ENCODE measurements around the gene ASIC4. TPM values are rescaled to one million over a fixed set of nuclear protein-coding genes. Genes with fewer than 3 reads are reported as not detected.
A peak's percentile ranks its signal among the peaks of the same experiment; 100 is the strongest.

The ASIC4 gene
- total RNA-seq, 4 donors from 2014 or later = not detected

DNA sequence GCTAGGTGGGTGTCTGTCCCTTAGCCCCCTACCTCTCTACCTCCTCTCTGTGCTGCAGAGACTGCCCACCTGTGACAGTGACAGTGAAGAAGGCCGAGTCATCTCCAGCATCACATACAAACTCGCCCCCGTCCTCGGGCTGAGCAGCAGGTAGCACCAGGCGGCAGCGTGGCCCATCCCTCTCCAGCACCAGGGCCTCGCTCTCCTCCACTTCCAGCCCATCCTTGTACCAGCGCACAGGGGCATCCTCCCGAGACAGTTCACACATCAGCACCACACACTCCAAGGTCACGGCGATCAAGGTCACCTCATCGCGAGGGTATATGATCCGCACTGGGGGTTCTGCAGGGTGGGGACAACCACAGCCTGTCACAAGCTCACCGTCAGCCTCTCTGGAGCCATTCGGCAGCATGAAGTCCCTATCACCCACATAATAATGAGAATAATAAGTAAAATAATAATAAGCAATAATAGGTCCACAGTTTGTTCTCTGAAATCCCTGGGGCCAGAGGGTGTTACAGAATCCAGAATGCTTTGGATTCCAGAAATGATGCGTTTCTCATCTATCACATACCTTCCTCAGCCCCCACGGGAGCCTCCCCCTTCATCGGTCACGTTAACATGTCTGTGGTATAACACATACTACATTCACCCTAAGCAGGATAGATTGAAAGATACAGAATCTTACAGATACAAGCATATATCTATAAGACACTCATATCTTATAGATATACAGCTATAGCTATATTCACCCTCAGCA, 45.1 kb downstream of the ASIC4 start:
- in situ Hi-C loops (cut with MboI; ENCODE audit: low pct_ligation_motif_present in 1 of 4, low pct_unique_long_range_greater_than_20kb in 1 of 4, low sequenced_read_pairs in 3 of 4) (no loop called here), intact Hi-C loops (cut with DNase I; ENCODE audit: low total_unique reads) (no loop called here)
- Histone ChIP-seq H3K27me3 (no peaks in the 10 kb centered on the region), H3K9me3 (no peaks in the 10 kb centered on the region), H3K36me3 (no peaks in the 10 kb centered on the region), H3K4me1 (peaks cover 0 to 5% (median 2%) of the 10 kb centered on the region in 4 donors), H3K4me3 (no peak overlapping the region), H3K27ac (no peak overlapping the region)
- no peak for DNase-seq
- TF ChIP-seq, protein P1, sequence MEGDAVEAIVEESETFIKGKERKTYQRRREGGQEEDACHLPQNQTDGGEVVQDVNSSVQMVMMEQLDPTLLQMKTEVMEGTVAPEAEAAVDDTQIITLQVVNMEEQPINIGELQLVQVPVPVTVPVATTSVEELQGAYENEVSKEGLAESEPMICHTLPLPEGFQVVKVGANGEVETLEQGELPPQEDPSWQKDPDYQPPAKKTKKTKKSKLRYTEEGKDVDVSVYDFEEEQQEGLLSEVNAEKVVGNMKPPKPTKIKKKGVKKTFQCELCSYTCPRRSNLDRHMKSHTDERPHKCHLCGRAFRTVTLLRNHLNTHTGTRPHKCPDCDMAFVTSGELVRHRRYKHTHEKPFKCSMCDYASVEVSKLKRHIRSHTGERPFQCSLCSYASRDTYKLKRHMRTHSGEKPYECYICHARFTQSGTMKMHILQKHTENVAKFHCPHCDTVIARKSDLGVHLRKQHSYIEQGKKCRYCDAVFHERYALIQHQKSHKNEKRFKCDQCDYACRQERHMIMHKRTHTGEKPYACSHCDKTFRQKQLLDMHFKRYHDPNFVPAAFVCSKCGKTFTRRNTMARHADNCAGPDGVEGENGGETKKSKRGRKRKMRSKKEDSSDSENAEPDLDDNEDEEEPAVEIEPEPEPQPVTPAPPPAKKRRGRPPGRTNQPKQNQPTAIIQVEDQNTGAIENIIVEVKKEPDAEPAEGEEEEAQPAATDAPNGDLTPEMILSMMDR (IDR thresholded peaks at IDR 0.05) = no peak
- TF ChIP-seq EP300 (IDR thresholded peaks at IDR 0.05; ENCODE audit: low read depth) (no peak), POLR2A (IDR thresholded peaks at IDR 0.05) (no peak), POLR2AphosphoS5 (IDR thresholded peaks at IDR 0.05) (no peak)
- WGBS, 2 donors (ENCODE audit: low coverage in 1 of 2) = 84 to 95% methylated on average over 7 to 20 of the region's 20 CpGs

DNA sequence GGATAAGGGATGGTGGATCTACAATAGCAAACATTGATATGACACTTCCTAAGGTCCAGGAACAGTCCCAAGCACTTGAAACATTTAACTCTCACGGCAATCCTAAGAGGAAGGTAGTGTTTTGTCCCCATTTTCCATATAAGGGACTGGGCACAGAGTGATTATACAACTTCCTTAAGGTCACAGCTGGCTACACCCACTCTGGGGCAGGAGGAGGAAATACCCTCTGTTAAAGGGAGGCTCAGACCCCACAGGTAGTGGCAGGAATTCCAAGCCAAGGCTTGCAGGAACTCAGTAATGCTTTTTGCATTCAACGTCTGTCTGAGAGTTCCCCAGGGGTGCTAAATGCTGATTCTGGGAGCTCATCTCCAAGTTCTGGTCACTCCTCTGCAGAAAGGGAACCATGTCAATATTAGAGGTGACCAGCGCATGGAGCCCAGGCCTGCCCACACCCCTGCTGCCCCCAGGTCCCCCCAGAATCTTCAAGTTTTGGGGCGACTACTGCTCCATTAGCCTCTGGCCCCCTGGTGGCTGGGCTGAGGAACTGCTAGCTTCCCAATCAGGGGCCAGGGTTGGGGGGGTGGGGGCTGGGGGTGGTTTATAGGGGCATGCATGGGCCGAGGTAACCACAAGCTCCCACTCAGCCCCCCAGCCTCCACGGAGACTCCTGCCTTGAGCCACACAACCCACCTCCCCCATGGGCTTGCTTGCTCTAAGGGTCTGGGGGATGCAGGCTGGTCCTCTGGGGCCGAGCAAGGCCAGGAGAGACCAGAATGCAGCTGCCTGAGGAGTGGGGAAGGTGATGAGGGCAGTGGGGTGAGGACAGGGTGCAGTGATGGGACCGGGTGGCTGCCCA, 46.0 kb downstream of the ASIC4 start:
- Histone ChIP-seq H3K4me1 (peaks cover 0 to 5% (median 2%) of the 10 kb centered on the region in 4 donors), H3K36me3 (no peaks in the 10 kb centered on the region), H3K27me3 (no peaks in the 10 kb centered on the region), H3K27ac (no peak overlapping the region), H3K4me3 (no peak overlapping the region), H3K9me3 (no peaks in the 10 kb centered on the region)
- in situ Hi-C loops (cut with MboI; ENCODE audit: low pct_ligation_motif_present in 1 of 4, low pct_unique_long_range_greater_than_20kb in 1 of 4, low sequenced_read_pairs in 3 of 4) = no loop called here
- DNase-seq = no peak
- intact Hi-C loops (cut with DNase I; ENCODE audit: low total_unique reads) = no loop called here
- 28 to 39% methylated on average over 2 to 8 of the region's 8 CpGs for WGBS, 2 donors (ENCODE audit: low coverage in 1 of 2)
- TF ChIP-seq POLR2AphosphoS5 (IDR thresholded peaks at IDR 0.05) (no peak), POLR2A (IDR thresholded peaks at IDR 0.05) (no peak)
- TF ChIP-seq, protein P1 (IDR thresholded peaks at IDR 0.05) = peak; percentile 40 to 87 (median 86)

DNA sequence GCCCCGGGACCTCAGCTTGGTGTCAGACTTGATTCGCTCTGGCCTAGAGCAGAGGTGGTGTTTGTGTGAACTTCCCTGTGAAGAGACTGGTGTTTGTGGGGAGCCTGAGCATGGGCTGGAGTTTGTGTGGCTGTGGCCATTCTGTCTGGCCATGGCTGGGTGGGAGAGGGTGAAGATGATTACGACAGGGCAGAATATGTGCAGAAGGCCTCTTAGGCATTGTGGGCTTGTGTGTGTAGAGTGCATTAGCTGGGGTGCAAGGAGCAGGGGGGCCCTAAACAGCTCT, 46.6 kb downstream of the ASIC4 start:
- Histone ChIP-seq H3K4me1 (peaks cover 0 to 5% (median 2%) of the 10 kb centered on the region in 4 donors), H3K4me3 (no peak overlapping the region), H3K36me3 (no peaks in the 10 kb centered on the region), H3K9me3 (no peaks in the 10 kb centered on the region), H3K27me3 (no peaks in the 10 kb centered on the region), H3K27ac (no peak overlapping the region)
- in situ Hi-C loops (cut with MboI; ENCODE audit: low pct_ligation_motif_present in 1 of 4, low pct_unique_long_range_greater_than_20kb in 1 of 4, low sequenced_read_pairs in 3 of 4) = no loop called here
- 67 to 86% methylated on average over 3 of the region's 3 CpGs for WGBS, 2 donors (ENCODE audit: low coverage in 1 of 2)
- intact Hi-C loops (cut with DNase I; ENCODE audit: low total_unique reads) = no loop called here
- DNase-seq = no peak
- TF ChIP-seq EP300 (IDR thresholded peaks at IDR 0.05; ENCODE audit: low read depth) = no peak
- TF ChIP-seq, protein P1 (IDR thresholded peaks at IDR 0.05) = no peak
- TF ChIP-seq POLR2AphosphoS5 (IDR thresholded peaks at IDR 0.05) = no peak

DNA sequence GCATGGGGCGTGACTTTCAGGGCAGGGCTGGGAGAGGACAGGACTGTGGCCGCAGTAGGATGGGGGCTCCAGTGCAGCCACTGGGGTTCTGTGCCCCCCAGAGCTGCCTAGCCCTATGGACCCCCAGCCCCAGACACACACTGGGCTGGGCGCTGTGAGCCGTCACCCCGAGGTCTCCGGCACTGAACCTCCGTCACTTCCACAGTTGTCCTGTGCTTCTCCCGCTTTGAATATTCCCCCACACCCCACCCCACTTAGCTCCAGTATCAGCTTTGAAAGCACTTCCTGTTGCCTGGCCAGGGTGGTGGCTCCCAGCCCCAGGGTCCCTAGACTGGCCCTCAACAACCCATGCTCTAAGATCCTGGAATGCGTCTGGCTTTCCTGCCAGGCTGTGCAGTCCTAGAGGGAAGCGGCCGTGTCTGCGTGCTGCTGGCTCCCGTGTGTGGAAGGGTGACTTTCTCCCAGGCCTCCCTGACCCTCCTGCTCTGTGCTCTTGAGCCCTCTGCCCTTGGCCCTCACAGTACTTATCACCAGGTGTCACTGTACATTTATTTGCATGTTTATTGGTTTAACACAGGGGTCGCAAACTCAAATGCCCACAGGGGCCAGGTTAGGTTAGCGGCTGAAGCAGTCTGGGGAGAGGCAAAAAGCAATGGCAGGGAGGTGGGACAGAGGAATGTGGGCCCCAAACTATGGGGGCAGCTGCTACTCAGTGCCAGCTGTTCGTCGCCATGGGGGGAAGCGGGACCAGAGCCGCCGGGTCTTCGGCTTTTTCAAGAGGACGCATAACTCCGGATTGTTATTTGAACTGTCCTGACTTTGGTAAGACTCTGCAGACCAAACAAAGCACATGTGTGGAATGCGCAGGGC, 47.1 kb downstream of the ASIC4 start:
- Histone ChIP-seq H3K27ac (no peak overlapping the region), H3K27me3 (no peaks in the 10 kb centered on the region), H3K9me3 (no peaks in the 10 kb centered on the region), H3K4me3 (no peak overlapping the region), H3K36me3 (no peaks in the 10 kb centered on the region), H3K4me1 (peaks cover 0 to 5% (median 2%) of the 10 kb centered on the region in 4 donors)
- 84 to 100% methylated on average over 1 to 24 of the region's 24 CpGs for WGBS, 2 donors (ENCODE audit: low coverage in 1 of 2)
- in situ Hi-C loops (cut with MboI; ENCODE audit: low pct_ligation_motif_present in 1 of 4, low pct_unique_long_range_greater_than_20kb in 1 of 4, low sequenced_read_pairs in 3 of 4) (no loop called here), intact Hi-C loops (cut with DNase I; ENCODE audit: low total_unique reads) (no loop called here)
- DNase-seq = no peak
- TF ChIP-seq POLR2AphosphoS5 (IDR thresholded peaks at IDR 0.05) = no peak
- no peak for TF ChIP-seq POLR2A (IDR thresholded peaks at IDR 0.05)
- TF ChIP-seq, protein P1 (IDR thresholded peaks at IDR 0.05) = no peak
- TF ChIP-seq EP300 (IDR thresholded peaks at IDR 0.05; ENCODE audit: low read depth) = no peak

Data from transverse colon (tissue), 4 donors.